ENCODE data around the gene GP1BB.

GRCh38 chr22:19679522-19680101, 43.7 kb upstream of the GP1BB start:
- TF ChIP-seq REPIN1 (CRISPR knock-in tag; IDR thresholded peaks at IDR 0.05; ENCODE audit: borderline replicate concordance, low read depth): no peak
- no peak for TF ChIP-seq ZC3H13 (CRISPR knock-in tag; IDR thresholded peaks at IDR 0.05)

Data from HepG2 (cell line).